Heart left ventricle (tissue), 13 donors: ENCODE results near the gene PRKAA2.

ENCODE experiments used
- POLR2A ChIP-seq, 2 donors: fragments of 450-650 bp; IDR thresholded peaks; one replicate each; pipeline ENCODE4 v1.6.1; 2017; ENCODE audit warnings: antibody characterized with exemption in 2 of 2, mild to moderate bottlenecking in 2 of 2, moderate library complexity in 2 of 2
- TF ChIP-seq, protein P1 (sequence below), 12 donors: fragments of 200-600 bp; sonication (generic) in 4 of 12; IDR thresholded peaks; one replicate each; pipeline versions ENCODE4 v1.5.0 to v1.8.0; 2018 to 2022; ENCODE audit warnings: antibody characterized with exemption in 12 of 12, mild to moderate bottlenecking in 5 of 12
- donor health status: ischemic (EF 13 %, LVEDD 7.1; RV severe dilation, severe dysfunction).
- donor health status: DM: no; HTN: yes; CAD: no.
- donor health status: DM: no; HTN: no; CAD: no.
- donor health status: ischemic (EF 25% LVEDD 6.9; RV normal size, moderate dysfunction).
- donor health status: ischemic (EF 25% LVEDD 5.7; RV mildly dilated, moderate dysfunction).
- donor health status: ischemic (EF 35%, LVEDD 5.7; RV mildly dilated, moderate dysfunction).
- donor health status: nonischemic (EF 11% LVEDD 7.7; RV severe dilation, severe dysfunction).
- donor health status: DM: yes; HTN: yes; CAD: no.
- donor health status: PGD.
- donor health status: ischemic (EF 29% LVEDD 5.4; RV normal size, mild dysfunction).
- donor health status: nonischemic (EF 23%, LVEDD 6.1; RV moderate dilation, normal function).

DNA sequence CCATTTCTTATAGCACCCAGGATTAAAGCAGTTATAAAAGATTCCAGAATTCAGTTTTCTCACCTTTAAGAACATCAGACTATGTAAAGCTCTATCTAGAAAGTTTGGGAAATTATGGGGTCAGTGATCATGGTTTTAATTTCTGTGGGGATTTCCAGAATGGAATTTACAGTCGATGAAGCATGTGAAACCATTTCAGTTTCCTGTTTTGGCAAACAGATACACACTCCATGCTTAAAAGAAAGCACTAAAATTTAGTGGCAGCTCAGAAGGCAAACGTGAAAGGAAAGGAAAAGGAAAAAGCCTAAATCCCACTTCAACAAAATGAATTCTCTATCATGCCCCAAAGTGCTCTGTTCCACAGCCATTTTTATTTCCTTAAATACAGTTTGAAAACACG, 113.7 kb downstream of the PRKAA2 start:
- TF ChIP-seq, protein P1, sequence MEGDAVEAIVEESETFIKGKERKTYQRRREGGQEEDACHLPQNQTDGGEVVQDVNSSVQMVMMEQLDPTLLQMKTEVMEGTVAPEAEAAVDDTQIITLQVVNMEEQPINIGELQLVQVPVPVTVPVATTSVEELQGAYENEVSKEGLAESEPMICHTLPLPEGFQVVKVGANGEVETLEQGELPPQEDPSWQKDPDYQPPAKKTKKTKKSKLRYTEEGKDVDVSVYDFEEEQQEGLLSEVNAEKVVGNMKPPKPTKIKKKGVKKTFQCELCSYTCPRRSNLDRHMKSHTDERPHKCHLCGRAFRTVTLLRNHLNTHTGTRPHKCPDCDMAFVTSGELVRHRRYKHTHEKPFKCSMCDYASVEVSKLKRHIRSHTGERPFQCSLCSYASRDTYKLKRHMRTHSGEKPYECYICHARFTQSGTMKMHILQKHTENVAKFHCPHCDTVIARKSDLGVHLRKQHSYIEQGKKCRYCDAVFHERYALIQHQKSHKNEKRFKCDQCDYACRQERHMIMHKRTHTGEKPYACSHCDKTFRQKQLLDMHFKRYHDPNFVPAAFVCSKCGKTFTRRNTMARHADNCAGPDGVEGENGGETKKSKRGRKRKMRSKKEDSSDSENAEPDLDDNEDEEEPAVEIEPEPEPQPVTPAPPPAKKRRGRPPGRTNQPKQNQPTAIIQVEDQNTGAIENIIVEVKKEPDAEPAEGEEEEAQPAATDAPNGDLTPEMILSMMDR (IDR thresholded peaks at IDR 0.05): no peak
- TF ChIP-seq POLR2A (IDR thresholded peaks at IDR 0.05): no peak
